LHCN-M2 (cell line): Measurements from ENCODE around the gene CACNA1D. TPM values are rescaled to one million over a fixed set of nuclear protein-coding genes. Genes with fewer than 3 reads are reported as not detected.
A peak's percentile ranks its signal among the peaks of the same experiment; 100 is the strongest.

Source experiments
- DNase-seq: peaks from one replicate; pipeline ENCODE4 v3.0.0-alpha.2; 2012; ENCODE audit warnings: low read depth
- total RNA-seq: library from RNA; depleted of rRNA; stranded (reverse); fragments of >200 nt; gene quantifications from 2 replicates; pipeline ENCODE4 v1.2.3, GENCODE V29; 2014

CACNA1D gene
- total RNA-seq, 1 experiment from 2014 or later, result 0.57 TPM

DNA sequence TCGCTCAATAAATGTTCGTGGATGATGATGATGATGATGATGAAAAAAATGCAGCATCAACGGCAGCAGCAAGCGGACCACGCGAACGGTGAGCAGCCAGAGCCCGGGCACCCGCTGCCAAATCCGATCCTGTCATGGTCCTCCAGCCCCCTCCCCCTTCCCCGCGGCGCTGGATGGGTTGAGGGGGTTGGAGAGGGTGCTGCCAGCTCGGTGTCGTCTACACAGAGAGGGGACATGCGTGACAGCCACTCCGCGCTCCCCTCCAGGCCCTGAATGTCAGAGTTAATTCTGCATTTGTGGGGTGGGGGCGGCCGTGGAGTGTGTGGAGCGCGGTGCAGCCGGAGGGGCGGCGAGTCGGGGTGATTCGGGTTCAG is 722 bp downstream of the CACNA1D start:
- DNase-seq, result no peak

DNA sequence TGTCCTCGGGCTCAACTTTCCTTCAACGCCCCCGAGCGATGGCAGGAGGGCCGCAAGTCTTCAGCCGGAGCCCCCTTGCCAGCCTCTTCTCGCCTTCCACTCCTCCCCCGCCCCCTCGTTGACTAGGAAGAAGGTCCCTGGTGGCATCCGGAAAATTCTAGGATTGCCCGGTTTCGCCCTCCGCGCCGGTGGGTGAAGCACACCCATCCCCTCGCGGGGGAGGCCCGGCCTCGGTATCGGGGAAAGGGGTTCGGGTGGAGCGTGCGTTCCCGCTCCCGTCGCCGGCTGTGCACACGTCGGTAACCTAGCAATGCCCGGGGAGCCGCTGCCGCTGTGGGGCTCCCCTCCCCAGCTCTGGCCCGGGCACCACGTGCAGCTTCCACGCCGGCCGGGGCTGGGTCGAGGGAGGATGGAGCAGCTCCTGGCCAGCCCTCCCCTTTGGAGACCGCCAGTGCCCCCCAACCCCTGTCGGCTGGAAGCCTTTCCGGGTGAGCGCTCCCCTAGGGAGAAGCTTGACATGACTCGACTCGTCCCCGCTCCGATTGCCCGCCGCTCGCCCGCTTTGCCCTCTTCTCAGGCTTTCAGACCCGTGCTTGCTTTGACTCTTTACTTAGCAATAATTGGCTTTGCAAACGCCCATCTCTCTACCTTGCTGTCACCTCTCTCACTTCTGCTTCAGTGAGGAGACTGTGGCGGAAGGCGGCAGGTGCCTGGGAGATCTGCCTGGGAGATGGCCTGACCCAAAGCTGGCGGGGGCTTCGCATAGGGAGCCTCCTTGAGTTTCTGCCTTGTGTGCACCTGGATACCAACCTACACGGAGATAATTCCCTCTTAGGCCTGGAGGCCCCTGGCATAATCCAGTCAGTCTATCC is 1.3 kb downstream of the CACNA1D start:
- no peak for DNase-seq

DNA sequence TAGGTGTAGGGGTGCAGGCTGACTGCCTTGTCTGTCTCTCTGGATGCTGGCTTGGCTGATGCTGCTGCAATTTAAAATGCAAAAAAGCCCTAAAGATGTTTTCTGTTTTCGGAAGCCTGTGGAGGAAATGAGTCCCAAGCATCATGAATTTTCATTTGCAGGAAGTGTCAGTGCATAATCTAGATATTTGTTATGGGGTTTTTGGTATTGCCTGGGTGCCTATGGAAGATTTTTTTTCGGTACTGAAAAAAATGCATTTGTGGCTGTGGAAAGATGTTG is 1.9 kb downstream of the CACNA1D start:
- no peak for DNase-seq

DNA sequence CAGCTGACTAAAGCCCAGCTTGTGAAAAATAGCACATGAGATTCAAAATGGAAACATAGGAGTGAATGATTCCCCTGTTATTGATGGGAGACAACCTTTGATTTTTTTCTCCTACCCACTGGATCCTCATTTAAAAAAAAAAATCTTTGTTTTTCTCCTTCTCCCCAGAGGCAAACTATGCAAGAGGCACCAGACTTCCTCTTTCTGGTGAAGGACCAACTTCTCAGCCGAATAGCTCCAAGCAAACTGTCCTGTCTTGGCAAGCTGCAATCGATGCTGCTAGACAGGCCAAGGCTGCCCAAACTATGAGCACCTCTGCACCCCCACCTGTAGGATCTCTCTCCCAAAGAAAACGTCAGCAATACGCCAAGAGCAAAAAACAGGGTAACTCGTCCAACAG is 2.6 kb downstream of the CACNA1D start:
- no peak for DNase-seq

DNA sequence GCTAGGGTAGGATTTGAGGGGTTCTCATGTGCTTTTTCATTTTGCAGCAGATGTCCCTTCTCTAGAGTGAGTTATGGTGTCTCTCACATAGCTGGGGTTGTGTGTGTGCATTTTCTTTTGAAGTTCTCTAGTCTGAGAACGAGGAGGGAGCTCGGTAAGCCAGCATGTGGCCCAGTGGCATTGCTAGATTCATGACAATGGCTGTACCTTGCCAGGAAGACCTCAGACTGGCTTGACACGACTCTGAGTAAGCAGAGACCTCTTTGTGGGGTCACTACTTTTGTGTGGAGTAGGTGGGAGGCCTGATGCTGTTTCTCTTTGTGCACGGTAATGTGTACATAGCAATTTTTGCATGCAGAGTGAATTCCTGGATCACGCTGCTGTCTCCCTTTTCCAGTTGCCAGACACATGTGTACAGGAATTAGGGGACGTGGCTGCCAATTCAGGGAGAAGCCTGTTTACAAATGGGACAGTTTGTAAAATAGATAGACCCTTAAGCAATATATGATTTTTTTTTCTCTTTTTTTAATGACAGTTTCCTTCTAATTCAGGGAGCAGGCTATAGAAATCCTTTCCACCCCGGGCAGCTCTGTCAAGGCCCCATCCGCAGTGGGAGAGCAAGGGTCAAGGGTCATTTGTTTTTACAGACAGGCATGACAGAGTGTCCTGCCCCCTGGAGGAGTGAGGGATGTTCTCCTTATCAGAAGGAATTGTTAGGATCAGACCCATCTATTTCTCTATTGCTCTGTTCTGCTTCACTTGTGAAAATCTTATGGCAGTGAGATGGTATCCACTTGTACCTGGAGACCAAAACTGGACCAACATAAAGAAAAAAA is 4.6 kb downstream of the CACNA1D start:
- no peak for DNase-seq

DNA sequence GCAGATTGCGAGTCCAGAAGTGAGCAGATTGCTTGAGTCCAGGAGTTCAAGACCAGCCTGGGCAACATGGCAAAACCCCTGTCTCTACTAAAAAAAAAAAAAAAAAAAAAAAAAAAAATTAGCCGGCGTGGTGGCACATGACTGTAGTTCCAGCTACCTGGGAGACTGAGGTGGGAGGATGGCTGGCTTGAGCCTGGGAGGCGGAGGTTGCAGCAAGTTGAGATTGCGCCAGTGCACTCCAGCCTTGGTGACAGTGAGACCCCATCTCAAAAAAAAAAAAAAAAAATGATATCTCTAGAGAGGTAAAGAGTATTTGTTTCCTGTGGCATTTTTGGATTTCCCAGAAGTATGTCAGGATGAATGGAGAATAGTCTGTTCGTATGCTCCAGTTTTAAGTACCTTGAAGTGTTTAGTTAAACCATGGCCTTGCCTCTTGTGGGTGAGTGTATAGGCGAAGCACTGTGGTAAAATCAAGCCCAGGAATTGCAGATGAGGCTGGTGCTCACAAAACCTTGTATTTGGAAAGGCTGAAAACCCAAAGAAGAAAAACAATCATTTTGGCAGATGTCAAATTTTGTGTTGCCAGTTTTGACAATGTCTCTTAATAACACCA is 5.9 kb downstream of the CACNA1D start:
- DNase-seq, result no peak

DNA sequence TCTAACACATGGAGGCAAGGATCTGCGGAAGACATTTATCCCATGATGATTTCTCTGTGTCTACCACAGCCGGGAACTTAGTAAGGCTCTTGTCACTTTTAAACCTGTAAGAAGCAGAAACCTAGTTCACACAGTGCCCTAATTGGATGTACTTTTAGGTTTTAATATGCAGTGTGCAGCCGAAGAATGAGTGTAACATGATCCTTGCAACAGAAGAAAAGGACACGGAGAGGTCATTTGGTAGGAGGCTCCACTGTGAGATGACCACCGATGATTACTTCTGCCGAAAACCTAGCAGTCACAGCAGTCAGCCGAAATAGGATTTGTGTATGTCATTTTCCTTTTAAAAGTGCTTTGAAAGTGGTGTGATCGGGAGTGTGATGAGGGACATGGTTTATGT is 6.8 kb downstream of the CACNA1D start:
- no peak for DNase-seq

DNA sequence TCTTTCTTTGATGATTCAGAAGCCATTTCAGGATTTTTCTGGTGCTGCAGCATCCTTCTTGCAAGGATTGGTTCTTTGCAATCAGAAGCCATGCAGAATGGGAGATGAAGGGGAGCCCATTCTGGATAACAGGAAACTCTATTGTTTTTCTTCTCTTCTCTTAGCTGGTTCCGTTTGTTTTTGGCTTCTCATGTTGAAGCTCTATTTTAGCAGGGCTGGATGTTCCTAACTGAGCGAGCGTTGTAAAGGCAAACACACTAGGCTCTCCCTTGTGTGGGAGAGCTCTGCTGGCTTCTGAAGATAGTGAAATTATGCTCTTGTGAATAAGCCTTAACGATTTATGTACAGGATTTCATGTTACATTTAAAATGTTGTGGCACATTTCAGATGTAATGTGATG is 8.3 kb downstream of the CACNA1D start:
- no peak for DNase-seq

DNA sequence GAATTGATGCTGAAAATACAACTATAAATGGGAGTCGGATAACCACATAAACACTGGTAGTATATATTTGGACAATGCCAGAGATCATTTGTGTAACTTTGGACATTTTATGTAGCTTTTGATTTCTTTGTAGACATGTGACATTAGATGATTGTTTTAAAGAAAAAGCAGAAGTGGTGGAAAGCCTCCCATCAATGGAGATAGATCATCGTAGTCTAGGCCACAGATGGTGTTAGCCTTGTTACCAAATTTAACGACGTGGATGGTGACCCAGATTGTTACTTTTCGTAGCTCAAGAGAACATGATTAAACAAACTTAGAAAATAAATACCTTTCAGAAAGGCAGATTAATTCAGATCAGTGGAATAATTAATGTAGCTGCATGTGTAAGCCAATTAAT is 8.8 kb downstream of the CACNA1D start:
- DNase-seq, result no peak

DNA sequence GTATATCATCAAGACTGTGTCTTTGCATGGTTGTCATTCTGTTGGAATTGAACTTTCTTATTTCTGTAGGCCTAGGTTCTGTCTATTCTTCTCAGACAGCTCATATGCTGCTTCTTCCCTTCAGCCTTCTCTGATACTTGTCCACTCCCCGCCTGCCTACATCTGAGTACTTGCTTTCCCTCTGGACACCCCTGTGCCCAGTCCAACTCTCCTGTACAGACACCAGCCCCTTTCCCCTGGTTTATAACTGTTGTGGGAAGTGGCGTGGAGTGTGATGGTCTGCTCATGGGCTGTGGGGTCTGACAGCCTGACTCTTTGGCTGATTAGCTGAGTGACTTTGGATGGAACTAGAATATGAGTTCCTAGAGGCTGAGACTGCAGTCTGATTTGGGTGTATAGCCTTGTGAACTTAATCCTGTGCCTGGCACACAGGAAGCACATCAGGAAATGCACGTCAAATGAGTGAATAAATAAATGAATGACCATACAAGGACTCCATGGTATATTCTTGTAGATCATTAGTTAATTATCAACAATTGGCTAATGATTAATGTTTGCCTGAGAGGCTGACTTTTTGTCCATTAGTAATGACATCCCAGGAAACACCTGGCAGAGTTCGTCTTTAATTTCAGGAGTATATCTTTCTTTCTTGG is 11.8 kb downstream of the CACNA1D start:
- no peak for DNase-seq

DNA sequence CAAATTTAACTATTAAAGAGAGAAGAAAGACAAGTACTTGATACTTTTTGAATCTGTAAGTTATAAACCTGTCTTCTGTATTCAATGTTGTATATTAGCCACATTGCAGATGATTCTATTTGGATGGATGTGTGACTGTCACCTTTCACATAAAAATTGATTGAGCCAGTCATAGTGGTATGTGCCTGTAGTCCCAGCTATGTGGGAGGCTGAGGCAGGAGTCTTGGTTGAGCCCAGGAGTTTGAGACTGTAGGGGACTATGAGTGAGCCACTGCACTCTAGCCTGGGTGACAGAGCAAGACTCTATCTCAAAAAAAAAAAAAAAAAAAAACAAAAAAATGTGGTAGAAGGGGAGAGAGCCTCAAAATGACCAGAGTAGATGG is 12.3 kb downstream of the CACNA1D start:
- no peak for DNase-seq

DNA sequence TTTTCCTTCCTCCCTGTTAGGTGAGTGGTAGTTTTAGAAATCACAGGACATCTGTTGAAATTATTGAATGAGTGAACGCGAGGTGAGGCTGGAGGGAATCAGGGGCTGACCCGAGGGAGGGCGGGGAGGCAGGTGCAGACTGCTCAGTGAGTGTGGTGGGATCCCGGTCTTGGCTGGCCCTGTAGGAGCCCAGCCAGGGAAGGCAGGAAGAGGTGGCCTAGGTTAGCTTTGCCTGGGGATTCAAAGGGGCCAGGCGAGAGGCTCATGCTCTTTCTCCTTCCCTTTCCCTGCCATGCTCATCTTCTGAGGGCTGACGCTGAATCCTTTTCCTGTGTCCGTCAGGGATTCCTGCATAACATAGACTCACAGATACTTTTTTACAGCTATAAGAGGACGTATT is 15.1 kb downstream of the CACNA1D start:
- no peak for DNase-seq

DNA sequence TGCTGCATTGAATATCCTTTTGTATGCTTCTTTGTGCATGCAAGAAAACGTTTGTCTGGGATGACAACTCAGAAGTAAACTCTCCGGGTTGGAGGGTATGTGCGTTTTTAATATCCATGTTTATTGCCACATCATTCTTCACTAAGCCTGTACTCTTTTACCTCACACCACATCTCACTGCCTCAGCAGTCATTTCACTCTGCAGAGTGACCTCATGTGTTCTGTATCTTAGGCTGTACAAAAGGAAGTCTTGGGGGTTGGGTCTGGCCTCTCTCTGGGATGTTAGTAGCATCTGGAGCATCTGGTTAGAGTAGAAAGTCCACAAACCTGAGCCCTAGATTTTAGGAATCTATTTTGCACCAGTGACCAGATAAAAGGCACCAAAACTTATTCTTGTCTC is 16.1 kb downstream of the CACNA1D start:
- no peak for DNase-seq

DNA sequence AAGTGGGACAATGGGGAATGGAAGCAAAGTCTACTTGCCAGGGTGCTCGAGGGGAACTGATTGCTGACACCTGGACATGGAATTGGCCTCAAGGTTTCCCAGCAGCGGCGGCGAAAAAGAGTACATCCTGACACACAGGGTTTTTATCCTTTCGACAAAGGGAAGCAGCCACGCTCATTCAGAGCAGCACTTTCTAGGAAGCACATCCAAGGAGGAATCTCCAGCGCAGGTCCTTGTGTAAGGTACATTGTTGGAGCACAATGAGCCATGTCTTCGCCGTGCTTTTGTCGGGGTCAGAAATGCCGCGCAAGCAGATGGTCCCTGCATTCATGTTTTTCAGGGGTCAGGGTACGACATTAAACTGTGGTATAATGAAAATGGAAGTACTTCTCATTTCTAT is 16.8 kb downstream of the CACNA1D start:
- no peak for DNase-seq

DNA sequence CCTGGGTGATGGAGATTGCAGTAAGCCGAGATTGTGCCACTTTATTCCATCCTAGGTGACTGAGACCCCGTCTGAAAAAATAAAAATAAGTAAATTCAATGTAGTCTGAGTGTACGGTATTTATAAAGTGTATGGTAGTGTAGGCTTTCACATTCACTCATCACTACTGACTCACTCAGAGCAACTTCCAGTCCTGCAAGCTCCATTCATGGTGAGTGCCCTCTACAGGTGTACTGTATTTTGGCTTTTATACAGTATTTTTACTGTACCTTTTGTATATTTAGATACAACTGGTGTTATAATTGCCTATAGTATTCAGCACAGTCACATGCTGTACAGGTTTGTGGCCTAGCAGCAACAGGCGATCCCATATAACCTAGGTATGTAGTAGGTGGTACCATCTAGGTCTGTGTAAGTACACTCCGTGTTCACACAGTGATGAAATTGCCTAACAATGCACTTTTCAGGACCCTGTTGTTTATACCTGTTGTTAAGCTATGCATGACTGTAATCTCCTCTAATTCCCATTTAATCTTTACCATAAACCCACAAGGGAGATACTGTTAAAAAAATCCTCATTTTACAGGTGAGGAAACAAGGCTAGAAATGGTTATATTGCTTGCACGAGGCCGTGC is 19.3 kb downstream of the CACNA1D start:
- DNase-seq, result peak; percentile 14

DNA sequence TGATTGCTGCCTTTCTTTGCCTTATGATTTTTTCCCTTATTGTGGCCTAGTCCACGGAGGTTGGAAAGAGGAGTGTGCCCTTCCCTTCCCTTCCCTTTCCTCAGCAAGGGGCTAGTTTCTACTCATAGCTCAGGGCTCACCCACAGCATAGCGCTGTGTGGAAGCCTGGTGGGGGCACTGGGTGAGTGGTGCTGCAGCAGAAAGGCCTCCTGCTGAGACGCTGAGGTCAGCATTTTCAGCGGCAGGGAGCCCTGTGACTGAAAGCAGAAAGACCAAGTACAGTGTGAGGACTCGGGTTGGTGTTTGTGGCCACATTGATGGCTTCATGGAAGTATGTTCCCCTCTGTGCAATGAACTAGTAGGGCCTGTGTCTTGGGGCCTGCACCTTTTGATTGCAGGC is 21.9 kb downstream of the CACNA1D start:
- DNase-seq, result no peak

DNA sequence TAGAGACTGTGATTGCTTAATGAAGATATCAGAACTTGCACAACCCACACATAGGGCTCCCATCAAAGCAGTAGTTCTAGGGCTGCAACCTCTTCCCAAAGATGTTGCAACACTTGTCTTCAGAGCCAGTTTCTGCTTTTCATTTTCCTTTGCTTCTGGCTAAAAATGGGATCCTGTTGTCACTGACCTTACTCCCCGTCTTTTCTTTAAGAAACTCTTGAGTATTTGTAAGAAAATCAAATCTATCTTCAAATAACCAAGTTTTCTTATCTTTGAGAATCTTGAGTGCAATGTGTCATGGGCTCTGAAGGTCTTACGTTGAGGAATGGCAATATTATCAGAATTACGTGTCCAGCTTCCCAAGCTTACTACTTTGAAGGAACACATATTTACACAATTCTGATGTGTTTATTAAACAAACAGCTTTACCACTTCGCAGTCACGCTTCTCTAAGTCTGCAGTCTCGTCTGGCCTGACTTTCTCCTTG is 24.1 kb downstream of the CACNA1D start:
- DNase-seq, result no peak

DNA sequence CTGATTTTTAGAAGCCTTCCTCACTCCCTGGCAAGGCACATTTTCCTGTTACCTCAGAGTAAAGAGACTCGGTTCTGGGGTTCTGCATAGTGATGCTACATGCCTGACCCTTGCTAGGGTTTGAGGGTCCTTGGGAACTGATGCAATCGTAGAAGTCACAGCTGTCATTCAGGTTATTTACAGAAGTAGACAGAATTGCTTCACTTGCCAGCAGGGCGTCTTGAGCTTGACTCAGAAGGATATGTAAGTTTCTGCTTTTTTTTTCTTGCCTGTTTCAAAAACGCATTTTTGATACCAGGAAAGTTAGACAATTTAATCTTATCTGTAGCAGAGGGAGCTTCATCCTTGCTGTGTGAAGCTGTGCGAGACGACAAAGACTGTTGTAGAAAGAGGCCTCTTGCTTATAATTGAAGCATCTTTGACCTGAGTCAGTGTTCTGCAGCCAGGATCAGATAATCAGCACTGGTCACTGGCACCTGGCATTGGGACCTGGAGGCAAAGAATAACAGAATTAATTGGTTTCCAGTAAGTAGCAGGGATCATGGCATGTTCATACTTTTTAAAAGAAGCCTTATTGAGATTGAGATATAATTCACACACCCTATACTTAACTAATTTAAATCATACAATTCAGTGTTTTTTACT is 24.8 kb downstream of the CACNA1D start:
- no peak for DNase-seq

DNA sequence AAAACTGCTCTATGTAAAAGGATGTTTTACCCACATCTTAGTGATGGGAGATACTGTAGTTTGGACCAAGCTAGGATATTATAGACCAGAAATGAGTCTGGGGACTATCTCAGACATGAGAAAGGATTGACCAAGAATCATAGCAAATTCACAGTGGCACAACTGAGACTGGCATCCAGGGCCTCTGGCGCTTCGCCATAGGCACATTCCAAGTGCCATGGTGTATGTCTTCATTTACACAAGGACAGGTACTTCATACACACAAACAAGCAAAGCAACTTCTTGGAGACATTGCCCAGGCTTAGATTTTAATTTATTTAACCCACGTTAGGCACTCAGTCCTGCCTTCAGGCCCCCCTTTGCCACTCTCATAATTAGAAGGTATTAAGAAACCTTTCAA is 28.9 kb downstream of the CACNA1D start:
- DNase-seq, result no peak

DNA sequence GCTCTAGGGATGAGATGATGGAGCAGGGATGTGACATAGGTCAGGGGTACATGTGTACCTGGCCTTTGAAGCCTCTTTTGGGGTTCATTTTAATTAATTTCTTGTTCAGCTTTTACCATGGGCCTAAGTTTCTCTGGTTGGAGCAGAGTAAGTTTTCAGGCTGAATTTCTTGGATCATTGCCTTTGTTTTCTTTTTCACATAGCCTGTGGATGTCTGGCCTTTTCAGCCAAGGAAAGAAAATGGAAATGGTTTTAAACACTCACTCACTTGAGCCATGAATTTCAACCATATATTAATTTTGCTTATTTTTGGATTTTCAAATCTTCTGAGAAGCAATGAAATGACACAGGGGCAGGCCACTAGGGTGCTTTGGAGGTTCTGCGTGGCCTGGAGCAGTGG is 30.2 kb downstream of the CACNA1D start:
- no peak for DNase-seq
